Vagina (tissue), 2 donors: ENCODE results near the gene EBF3.

Experiments
- POLR2A ChIP-seq, 2 donors: fragments of 450-650 bp; IDR thresholded peaks; one replicate each; pipeline ENCODE4 v1.6.1; 2017; ENCODE audit warnings: antibody characterized with exemption in 2 of 2, mild to moderate bottlenecking in 2 of 2, moderate library complexity in 2 of 2
- TF ChIP-seq, protein P1 (sequence below), 3 experiments: fragments of 450-650 bp in 2 of 3; fragments of 200-600 bp in 1 of 3; sonication (generic) in 1 of 3; IDR thresholded peaks; one replicate each; pipeline ENCODE4 v1.5.1; 2017 to 2019; ENCODE audit warnings: antibody characterized with exemption in 3 of 3, mild to moderate bottlenecking in 2 of 3, moderate library complexity in 2 of 3

DNA sequence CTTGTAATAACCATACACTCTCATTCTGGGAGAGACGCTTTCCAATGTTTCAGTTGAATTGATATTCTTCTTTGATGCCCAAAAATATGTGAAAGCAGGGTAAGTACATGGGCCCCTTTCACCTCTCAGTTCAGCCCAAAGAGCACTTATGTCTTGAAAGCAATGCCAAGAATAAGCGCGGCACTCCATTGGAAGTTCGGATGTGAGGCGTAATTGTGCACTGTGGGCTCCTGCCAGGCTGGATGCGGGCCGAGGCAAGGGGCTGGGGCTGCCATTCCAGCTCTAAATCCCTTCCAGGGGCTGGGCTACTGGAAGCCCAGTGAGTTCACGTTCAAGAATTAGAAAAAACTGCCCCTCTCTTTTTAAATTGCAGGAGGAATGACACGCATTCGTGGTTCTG lies 113.8 kb downstream of the EBF3 start:
- TF ChIP-seq POLR2A (IDR thresholded peaks at IDR 0.05) = no peak
- TF ChIP-seq, protein P1, sequence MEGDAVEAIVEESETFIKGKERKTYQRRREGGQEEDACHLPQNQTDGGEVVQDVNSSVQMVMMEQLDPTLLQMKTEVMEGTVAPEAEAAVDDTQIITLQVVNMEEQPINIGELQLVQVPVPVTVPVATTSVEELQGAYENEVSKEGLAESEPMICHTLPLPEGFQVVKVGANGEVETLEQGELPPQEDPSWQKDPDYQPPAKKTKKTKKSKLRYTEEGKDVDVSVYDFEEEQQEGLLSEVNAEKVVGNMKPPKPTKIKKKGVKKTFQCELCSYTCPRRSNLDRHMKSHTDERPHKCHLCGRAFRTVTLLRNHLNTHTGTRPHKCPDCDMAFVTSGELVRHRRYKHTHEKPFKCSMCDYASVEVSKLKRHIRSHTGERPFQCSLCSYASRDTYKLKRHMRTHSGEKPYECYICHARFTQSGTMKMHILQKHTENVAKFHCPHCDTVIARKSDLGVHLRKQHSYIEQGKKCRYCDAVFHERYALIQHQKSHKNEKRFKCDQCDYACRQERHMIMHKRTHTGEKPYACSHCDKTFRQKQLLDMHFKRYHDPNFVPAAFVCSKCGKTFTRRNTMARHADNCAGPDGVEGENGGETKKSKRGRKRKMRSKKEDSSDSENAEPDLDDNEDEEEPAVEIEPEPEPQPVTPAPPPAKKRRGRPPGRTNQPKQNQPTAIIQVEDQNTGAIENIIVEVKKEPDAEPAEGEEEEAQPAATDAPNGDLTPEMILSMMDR (IDR thresholded peaks at IDR 0.05) = no peak
